ENCODE results near the gene GRIA1. TPM values are rescaled to one million over a fixed set of nuclear protein-coding genes. Genes with fewer than 3 reads are reported as not detected.

The GRIA1 gene
- polyA plus RNA-seq, 6 donors from 2014 or later: not detected

- Mint-ChIP-seq H3K4me1 (no peaks in the 10 kb centered on the region), H3K27me3 (peaks cover 0 to 9% (median 7%) of the 10 kb centered on the region in 3 donors), H3K36me3 (no peaks in the 10 kb centered on the region), H3K9me3 (peaks cover 0 to 10% (median 4%) of the 10 kb centered on the region in 7 donors), H3K4me3 (no peak overlapping the region), H3K27ac (no peak overlapping the region)
- no peak for DNase-seq
- ATAC-seq (ENCODE audit: low read depth in 2 of 2): no peak
Measured at GRCh38 chr5:153613672-153614071, 123.2 kb downstream of the GRIA1 start.

GRCh38 chr5:153617190-153617589, 126.7 kb downstream of the GRIA1 start:
- H3K4me3 Mint-ChIP-seq: no peak overlapping the region
- ATAC-seq (ENCODE audit: low read depth in 2 of 2) (no peak), DNase-seq (no peak)
- no peaks in the 10 kb centered on the region for H3K36me3 Mint-ChIP-seq
- H3K4me1 Mint-ChIP-seq: no peaks in the 10 kb centered on the region
- H3K27me3 Mint-ChIP-seq: peaks cover 0 to 9% (median 7%) of the 10 kb centered on the region in 3 donors
- peaks cover 0 to 10% (median 4%) of the 10 kb centered on the region in 7 donors for H3K9me3 Mint-ChIP-seq
- no peak overlapping the region for H3K27ac Mint-ChIP-seq

- H3K27me3 Mint-ChIP-seq: peaks cover 0 to 9% (median 7%) of the 10 kb centered on the region in 3 donors
- no peak overlapping the region for H3K4me3 Mint-ChIP-seq
- DNase-seq: no peak
- no peak overlapping the region for H3K27ac Mint-ChIP-seq
- peaks cover 0 to 10% (median 4%) of the 10 kb centered on the region in 7 donors for H3K9me3 Mint-ChIP-seq
- H3K36me3 Mint-ChIP-seq: no peaks in the 10 kb centered on the region
- no peaks in the 10 kb centered on the region for H3K4me1 Mint-ChIP-seq
- ATAC-seq (ENCODE audit: low read depth in 2 of 2): no peak
Measured at GRCh38 chr5:153618307-153618706, 127.8 kb downstream of the GRIA1 start.

- Mint-ChIP-seq H3K4me1 (no peaks in the 10 kb centered on the region), H3K36me3 (no peaks in the 10 kb centered on the region), H3K27me3 (peaks cover 0 to 4% (median 4%) of the 10 kb centered on the region in 3 donors), H3K27ac (no peak overlapping the region), H3K4me3 (no peak overlapping the region), H3K9me3 (peaks cover 0 to 8% (median 3%) of the 10 kb centered on the region in 7 donors)
- DNase-seq (no peak), ATAC-seq (ENCODE audit: low read depth in 2 of 2) (no peak)
Measured at GRCh38 chr5:153618867-153619266, 128.4 kb downstream of the GRIA1 start.

- no peak for DNase-seq
- ATAC-seq (ENCODE audit: low read depth in 2 of 2): no peak
- H3K4me1 Mint-ChIP-seq: no peaks in the 10 kb centered on the region
- no peaks in the 10 kb centered on the region for H3K27me3 Mint-ChIP-seq
- H3K36me3 Mint-ChIP-seq: no peaks in the 10 kb centered on the region
- peaks cover 0 to 7% (median 1%) of the 10 kb centered on the region in 7 donors for H3K9me3 Mint-ChIP-seq
- no peak overlapping the region for H3K4me3 Mint-ChIP-seq
- no peak overlapping the region for H3K27ac Mint-ChIP-seq
Measured at GRCh38 chr5:153619771-153620170, 129.3 kb downstream of the GRIA1 start.

- ATAC-seq (ENCODE audit: low read depth in 2 of 2): no peak
- no peak overlapping the region for H3K4me3 Mint-ChIP-seq
- no peaks in the 10 kb centered on the region for H3K36me3 Mint-ChIP-seq
- DNase-seq: no peak
- H3K27ac Mint-ChIP-seq: no peak overlapping the region
- H3K4me1 Mint-ChIP-seq: no peaks in the 10 kb centered on the region
- peaks cover 0 to 5% (median 1%) of the 10 kb centered on the region in 7 donors for H3K9me3 Mint-ChIP-seq
- H3K27me3 Mint-ChIP-seq: peaks cover 0 to 5% (median 0%) of the 10 kb centered on the region in 3 donors
Measured at GRCh38 chr5:153623124-153623523, 132.7 kb downstream of the GRIA1 start.

- Mint-ChIP-seq H3K4me3 (no peak overlapping the region), H3K27ac (no peak overlapping the region), H3K36me3 (no peaks in the 10 kb centered on the region), H3K27me3 (peaks cover 0 to 5% (median 0%) of the 10 kb centered on the region in 3 donors), H3K9me3 (peaks cover 0 to 5% (median 0%) of the 10 kb centered on the region in 7 donors), H3K4me1 (no peaks in the 10 kb centered on the region)
- no peak for ATAC-seq (ENCODE audit: low read depth in 2 of 2)
- DNase-seq: no peak
Measured at GRCh38 chr5:153623751-153624450, 133.4 kb downstream of the GRIA1 start.

GRCh38 chr5:153624451-153624765, 133.9 kb downstream of the GRIA1 start:
- H3K36me3 Mint-ChIP-seq: no peaks in the 10 kb centered on the region
- no peak overlapping the region for H3K4me3 Mint-ChIP-seq
- H3K9me3 Mint-ChIP-seq: peaks cover 0 to 5% (median 0%) of the 10 kb centered on the region in 7 donors
- ATAC-seq (ENCODE audit: low read depth in 2 of 2): no peak
- H3K4me1 Mint-ChIP-seq: no peaks in the 10 kb centered on the region
- DNase-seq: no peak
- H3K27me3 Mint-ChIP-seq: peaks cover 0 to 5% (median 0%) of the 10 kb centered on the region in 3 donors
- H3K27ac Mint-ChIP-seq: no peak overlapping the region

- DNase-seq: no peak
Measured at GRCh38 chr5:153625826-153626354, 135.4 kb downstream of the GRIA1 start.

GRCh38 chr5:153626836-153627235, 136.4 kb downstream of the GRIA1 start:
- ATAC-seq (ENCODE audit: low read depth in 2 of 2): no peak
- Mint-ChIP-seq H3K4me3 (no peak overlapping the region), H3K27ac (no peak overlapping the region), H3K4me1 (no peaks in the 10 kb centered on the region), H3K9me3 (peaks cover 0 to 5% (median 0%) of the 10 kb centered on the region in 7 donors), H3K36me3 (no peaks in the 10 kb centered on the region), H3K27me3 (peaks cover 0 to 5% (median 3%) of the 10 kb centered on the region in 3 donors)
- no peak for DNase-seq

More at GRCh38 chr5:153625826-153626354, 135.4 kb downstream of the GRIA1 start:
- ATAC-seq (ENCODE audit: low read depth in 2 of 2): no peak
- H3K4me1 Mint-ChIP-seq: no peaks in the 10 kb centered on the region
- no peaks in the 10 kb centered on the region for H3K36me3 Mint-ChIP-seq
- H3K27ac Mint-ChIP-seq: no peak overlapping the region
- H3K9me3 Mint-ChIP-seq: peaks cover 0 to 5% (median 0%) of the 10 kb centered on the region in 7 donors
- peaks cover 0 to 5% (median 0%) of the 10 kb centered on the region in 3 donors for H3K27me3 Mint-ChIP-seq
- no peak overlapping the region for H3K4me3 Mint-ChIP-seq

GRCh38 chr5:153629027-153629895, 138.8 kb downstream of the GRIA1 start:
- H3K4me3 Mint-ChIP-seq: no peak overlapping the region
- ATAC-seq (ENCODE audit: low read depth in 2 of 2) (no peak), DNase-seq (no peak)
- H3K27ac Mint-ChIP-seq: no peak overlapping the region
- H3K27me3 Mint-ChIP-seq: peaks cover 0 to 8% (median 5%) of the 10 kb centered on the region in 3 donors
- peaks cover 0 to 8% (median 2%) of the 10 kb centered on the region in 7 donors for H3K9me3 Mint-ChIP-seq
- H3K4me1 Mint-ChIP-seq: no peaks in the 10 kb centered on the region
- no peaks in the 10 kb centered on the region for H3K36me3 Mint-ChIP-seq

- Mint-ChIP-seq H3K9me3 (peaks cover 0 to 6% (median 0%) of the 10 kb centered on the region in 7 donors), H3K36me3 (no peaks in the 10 kb centered on the region), H3K4me1 (no peaks in the 10 kb centered on the region), H3K27ac (no peak overlapping the region), H3K4me3 (no peak overlapping the region), H3K27me3 (peaks cover 0 to 8% (median 0%) of the 10 kb centered on the region in 3 donors)
- DNase-seq: no peak
- no peak for ATAC-seq (ENCODE audit: low read depth in 2 of 2)
Measured at GRCh38 chr5:153630546-153630945, 140.1 kb downstream of the GRIA1 start.

GRCh38 chr5:153632748-153633290, 142.3 kb downstream of the GRIA1 start:
- no peak for ATAC-seq (ENCODE audit: low read depth in 2 of 2)
- Mint-ChIP-seq H3K4me1 (no peaks in the 10 kb centered on the region), H3K9me3 (peaks cover 0 to 6% (median 2%) of the 10 kb centered on the region in 7 donors), H3K4me3 (no peak overlapping the region), H3K27ac (no peak overlapping the region), H3K36me3 (no peaks in the 10 kb centered on the region), H3K27me3 (peaks cover 0 to 8% (median 0%) of the 10 kb centered on the region in 3 donors)
- DNase-seq: no peak

All from naive B cell (primary cell).